Measurements from ENCODE around the gene PTPRC.

Gene PTPRC

GRCh38 chr1:198662821-198663220 lies 24.0 kb downstream of the PTPRC start:
- TF ChIP-seq NFRKB (IDR thresholded peaks at IDR 0.05), result no peak
- TF ChIP-seq ARNT (IDR thresholded peaks at IDR 0.05), result no peak
- no peak for TF ChIP-seq FOXK2 (IDR thresholded peaks at IDR 0.05)
- no peak for TF ChIP-seq SP1 (IDR thresholded peaks at IDR 0.05)
- CTCF ChIA-PET, result no interaction called here
- POLR2A ChIA-PET, result no interaction called here
- no peak for DNase-seq (ENCODE audit: extremely low spot score)

DNA sequence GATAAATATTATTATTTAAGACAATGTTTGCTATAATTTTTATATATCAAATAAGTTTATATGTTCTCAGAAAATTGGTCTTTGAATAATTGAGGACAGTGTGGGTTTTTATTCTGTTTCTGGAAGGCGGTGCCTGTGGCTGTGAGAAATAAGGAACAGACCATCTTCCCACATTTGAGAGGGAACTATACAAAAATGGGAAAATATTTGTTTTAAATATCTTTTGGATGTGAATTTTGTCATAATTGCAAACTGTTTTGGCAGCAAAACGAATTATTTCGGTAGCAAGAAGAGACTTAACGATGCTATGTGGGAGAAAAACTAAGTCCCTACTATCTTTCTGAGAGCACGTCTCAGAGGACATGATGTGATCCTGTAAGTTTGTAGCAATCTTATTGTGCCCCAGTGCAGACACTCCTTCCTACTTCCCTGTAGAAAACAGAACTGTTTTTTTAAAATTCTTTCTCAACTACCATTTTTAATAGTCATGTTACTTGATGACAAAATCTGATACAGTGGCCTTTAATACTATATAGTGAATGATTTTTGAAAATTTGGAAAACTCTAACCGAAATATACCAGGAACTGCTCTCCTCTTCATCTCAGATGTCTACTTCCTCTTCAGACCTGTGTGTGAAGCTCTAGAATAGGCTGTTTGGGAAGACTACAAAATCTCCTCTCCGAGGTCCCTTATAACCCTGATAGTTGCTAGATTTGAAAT lies 25.4 kb downstream of the PTPRC start:
- ChIA-PET POLR2A (no interaction called here), CTCF (no interaction called here)
- TF ChIP-seq BHLHE40 (IDR thresholded peaks at IDR 0.05; ENCODE audit: borderline replicate concordance), result no peak
- no peak for TF ChIP-seq ARNT (IDR thresholded peaks at IDR 0.05)
- no peak for TF ChIP-seq FOXK2 (IDR thresholded peaks at IDR 0.05)
- no peak for TF ChIP-seq L3MBTL2 (conservative IDR thresholded peaks at IDR 0.05)
- no peak for TF ChIP-seq LEF1 (IDR thresholded peaks at IDR 0.05; ENCODE audit: borderline replicate concordance)
- TF ChIP-seq CTBP1 (IDR thresholded peaks at IDR 0.05; ENCODE audit: borderline replicate concordance), result no peak
- no peak for TF ChIP-seq SUZ12 (IDR thresholded peaks at IDR 0.05)
- no peak for TF ChIP-seq TARDBP (IDR thresholded peaks at IDR 0.05)
- no peak for TF ChIP-seq SP1 (IDR thresholded peaks at IDR 0.05)
- no peak for TF ChIP-seq FOXM1 (IDR thresholded peaks at IDR 0.05; ENCODE audit: borderline replicate concordance)
- TF ChIP-seq PKNOX1 (IDR thresholded peaks at IDR 0.05), result no peak
- TF ChIP-seq ZNF384 (IDR thresholded peaks at IDR 0.05), result no peak
- TF ChIP-seq FOXA1 (IDR thresholded peaks at IDR 0.05), result no peak
- TF ChIP-seq NFRKB (IDR thresholded peaks at IDR 0.05), result no peak
- TF ChIP-seq ELF4 (IDR thresholded peaks at IDR 0.05), result no peak
- no peak for TF ChIP-seq HDGF (IDR thresholded peaks at IDR 0.05; ENCODE audit: borderline replicate concordance)
- no peak for DNase-seq (ENCODE audit: extremely low spot score)

DNA sequence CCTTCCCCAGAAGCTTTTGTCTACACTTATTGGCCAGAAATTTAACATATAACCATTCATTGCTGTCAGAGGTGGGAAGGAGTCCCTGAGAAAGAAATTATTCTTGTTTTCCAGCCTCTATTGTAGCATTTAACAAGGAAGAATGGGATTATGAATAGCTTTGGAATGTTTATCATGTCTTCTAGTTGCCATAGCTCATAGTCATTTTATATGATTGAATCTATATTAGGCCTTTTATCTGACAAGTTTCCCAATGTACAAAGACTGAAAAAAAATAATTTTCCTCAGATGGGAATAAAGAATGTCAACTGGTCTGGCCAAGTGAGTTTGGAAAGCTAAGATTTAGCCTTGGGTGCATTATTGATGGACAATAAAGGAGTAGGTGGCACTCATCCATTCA lies 28.3 kb downstream of the PTPRC start:
- CTCF ChIA-PET, result no interaction called here
- POLR2A ChIA-PET, result no interaction called here
- TF ChIP-seq L3MBTL2 (conservative IDR thresholded peaks at IDR 0.05) (no peak), SUZ12 (IDR thresholded peaks at IDR 0.05) (no peak), CTBP1 (IDR thresholded peaks at IDR 0.05; ENCODE audit: borderline replicate concordance) (no peak), ARNT (IDR thresholded peaks at IDR 0.05) (no peak)
- no peak for DNase-seq (ENCODE audit: extremely low spot score)

- CTCF ChIA-PET, result no interaction called here
- POLR2A ChIA-PET, result no interaction called here
- DNase-seq (ENCODE audit: extremely low spot score), result no peak
- TF ChIP-seq SP1 (IDR thresholded peaks at IDR 0.05), result no peak
- TF ChIP-seq BHLHE40 (IDR thresholded peaks at IDR 0.05; ENCODE audit: borderline replicate concordance), result no peak
- TF ChIP-seq FOXM1 (IDR thresholded peaks at IDR 0.05; ENCODE audit: borderline replicate concordance), result no peak
- no peak for TF ChIP-seq TARDBP (IDR thresholded peaks at IDR 0.05)
- TF ChIP-seq HDGF (IDR thresholded peaks at IDR 0.05; ENCODE audit: borderline replicate concordance), result no peak
- no peak for TF ChIP-seq FOXA1 (IDR thresholded peaks at IDR 0.05)
- TF ChIP-seq ZNF384 (IDR thresholded peaks at IDR 0.05), result no peak
- no peak for TF ChIP-seq CTBP1 (IDR thresholded peaks at IDR 0.05; ENCODE audit: borderline replicate concordance)
- TF ChIP-seq FOXK2 (IDR thresholded peaks at IDR 0.05), result no peak
- TF ChIP-seq ELF4 (IDR thresholded peaks at IDR 0.05), result no peak
- TF ChIP-seq ARNT (IDR thresholded peaks at IDR 0.05), result no peak
- TF ChIP-seq SUZ12 (IDR thresholded peaks at IDR 0.05), result no peak
- TF ChIP-seq NFRKB (IDR thresholded peaks at IDR 0.05), result no peak
- TF ChIP-seq PKNOX1 (IDR thresholded peaks at IDR 0.05), result no peak
- TF ChIP-seq L3MBTL2 (conservative IDR thresholded peaks at IDR 0.05), result no peak
Observed at GRCh38 chr1:198667807-198668206, 29.0 kb downstream of the PTPRC start.

GRCh38 chr1:198669023-198669698 lies 30.3 kb downstream of the PTPRC start:
- ChIA-PET POLR2A (no interaction called here), CTCF (no interaction called here)
- no peak for DNase-seq (ENCODE audit: extremely low spot score)
- no peak for TF ChIP-seq FOXK2 (IDR thresholded peaks at IDR 0.05)
- TF ChIP-seq NFRKB (IDR thresholded peaks at IDR 0.05), result no peak
- no peak for TF ChIP-seq CTBP1 (IDR thresholded peaks at IDR 0.05; ENCODE audit: borderline replicate concordance)
- no peak for TF ChIP-seq ARNT (IDR thresholded peaks at IDR 0.05)
- no peak for TF ChIP-seq L3MBTL2 (conservative IDR thresholded peaks at IDR 0.05)
- TF ChIP-seq HDGF (IDR thresholded peaks at IDR 0.05; ENCODE audit: borderline replicate concordance), result no peak
- no peak for TF ChIP-seq FOXM1 (IDR thresholded peaks at IDR 0.05; ENCODE audit: borderline replicate concordance)
- no peak for TF ChIP-seq ZNF384 (IDR thresholded peaks at IDR 0.05)
- TF ChIP-seq TARDBP (IDR thresholded peaks at IDR 0.05), result no peak
- TF ChIP-seq SP1 (IDR thresholded peaks at IDR 0.05), result no peak
- no peak for TF ChIP-seq LEF1 (IDR thresholded peaks at IDR 0.05; ENCODE audit: borderline replicate concordance)
- no peak for TF ChIP-seq ELF4 (IDR thresholded peaks at IDR 0.05)
- no peak for TF ChIP-seq PKNOX1 (IDR thresholded peaks at IDR 0.05)
- TF ChIP-seq BHLHE40 (IDR thresholded peaks at IDR 0.05; ENCODE audit: borderline replicate concordance), result no peak
- TF ChIP-seq SUZ12 (IDR thresholded peaks at IDR 0.05), result no peak
- TF ChIP-seq FOXA1 (IDR thresholded peaks at IDR 0.05), result no peak

GRCh38 chr1:198669771-198670170 lies 30.9 kb downstream of the PTPRC start:
- POLR2A ChIA-PET, result no interaction called here

More at GRCh38 chr1:198669771-198670170, 30.9 kb downstream of the PTPRC start:
- no peak for DNase-seq (ENCODE audit: extremely low spot score)
- CTCF ChIA-PET, result no interaction called here
- TF ChIP-seq NFRKB (IDR thresholded peaks at IDR 0.05), result no peak
- no peak for TF ChIP-seq SUZ12 (IDR thresholded peaks at IDR 0.05)
- no peak for TF ChIP-seq FOXK2 (IDR thresholded peaks at IDR 0.05)
- no peak for TF ChIP-seq ARNT (IDR thresholded peaks at IDR 0.05)
- no peak for TF ChIP-seq BHLHE40 (IDR thresholded peaks at IDR 0.05; ENCODE audit: borderline replicate concordance)

All from HEK293T (cell line).